K562 (cell line): ENCODE data around the gene MAD1L1. TPM values are rescaled to one million over a fixed set of nuclear protein-coding genes. Genes with fewer than 3 reads are reported as not detected.

Experiments used
- ATAC-seq: fragments of 200-7000 bp; cut with Tn5 transposase; 3 replicates; pipeline ENCODE4 v1.9.1; 2020; ENCODE audit warnings: moderate library complexity
- BruUV-seq: library from RNA; stranded (reverse); fragments of 400-500 nt; replicated peaks from 2 replicates; lab custom pipeline; 2021; lab: Mats Ljungman, UMichigan
- CTCF ChIA-PET: fragments of 300-600 bp; formaldehyde crosslinking; extraction: SDS; loops from one replicate; lab custom pipeline; 2021; ENCODE audit warnings: low intra/inter-chr PET ratio; lab: Yijun Ruan, JAX
- POLR2A ChIA-PET: fragments of 300-600, 350-650 bp; sonication (Branson Sonifier 250); formaldehyde crosslinking; extraction: SDS; loops from one replicate; lab custom pipeline; 2021; ENCODE audit warnings: antibody characterized with exemption, inconsistent platforms; lab: Yijun Ruan, JAX
- DNase-seq, 4 experiments: peaks; one replicate each; pipeline versions ENCODE4 v3.0.0 to v3.0.0-alpha.2; 2011 to 2018; ENCODE audit warnings: low spot score in 3 of 4, mixed read lengths in 3 of 4; ENCODE audit errors: extremely low read depth in 1 of 4
- FAIRE-seq: peaks from 2 replicates; lab custom pipeline; 2011; peaks lifted over from hg19 to GRCh38; lab: Jason Lieb, UNC
- H2AFZ ChIP-seq: 2 replicates; pipeline ENCODE4 v1.6.0; 2011; ENCODE audit warnings: low read depth, low read length, control low read depth, inconsistent platforms
- H3K27ac ChIP-seq: fragments of 200-600 bp; 3 replicates; pipeline ENCODE4 v1.8.0; 2011; ENCODE audit warnings: low read depth, mild to moderate bottlenecking, control low read depth, inconsistent platforms, low read length, moderate library complexity, mixed read lengths; ENCODE audit errors: extremely low read depth
- H3K27me3 ChIP-seq, 2 experiments: fragments of 300-600 bp in 1 of 2; 2 replicates in 1 of 2; 3 replicates in 1 of 2; pipeline versions ENCODE4 v1.6.0 to v1.8.0; 2011; ENCODE audit warnings: inconsistent platforms in 2 of 2, low read length in 2 of 2, mild to moderate bottlenecking in 1 of 2, mixed read lengths in 1 of 2, moderate library complexity in 1 of 2; ENCODE audit not compliant: control insufficient read depth in 2 of 2, insufficient read depth in 2 of 2
- H3K36me3 ChIP-seq: fragments of 300-600 bp; 3 replicates; pipeline ENCODE4 v1.8.0; 2011; ENCODE audit warnings: mild to moderate bottlenecking, low read length, inconsistent platforms; ENCODE audit not compliant: control insufficient read depth, insufficient read depth
- H3K4me1 ChIP-seq, 2 experiments: fragments of 200-600 bp in 1 of 2; replicated peaks in 1 of 2; 2 replicates in 1 of 2; 3 replicates in 1 of 2; pipeline versions ENCODE4 v1.5.1 to v1.8.0; 2011; ENCODE audit warnings: inconsistent platforms in 2 of 2, low read length in 2 of 2, mild to moderate bottlenecking in 1 of 2, mixed read lengths in 1 of 2, moderate library complexity in 1 of 2; ENCODE audit not compliant: control insufficient read depth in 2 of 2, insufficient read depth in 2 of 2
- H3K4me2 ChIP-seq: 2 replicates; pipeline ENCODE4 v1.6.1; 2011; ENCODE audit warnings: low read length, control low read depth, inconsistent platforms, mixed read lengths; ENCODE audit not compliant: insufficient read depth
- H3K4me3 ChIP-seq: fragments of 200-600 bp; sonication (generic), shearing (Covaris generic); 2 replicates; pipeline ENCODE4 v1.5.1; 2016; ENCODE audit warnings: control low read depth, inconsistent platforms
- H3K79me2 ChIP-seq: fragments of 200-600 bp; 3 replicates; pipeline ENCODE4 v1.8.0; 2011; ENCODE audit warnings: low read length, inconsistent platforms; ENCODE audit not compliant: control insufficient read depth, insufficient read depth
- H3K9ac ChIP-seq, 2 experiments: 2 replicates each; pipeline versions ENCODE4 v1.6.0 to v1.6.1; 2011; ENCODE audit warnings: low read depth in 2 of 2, low read length in 2 of 2, control low read depth in 1 of 2, inconsistent platforms in 1 of 2, mild to moderate bottlenecking in 1 of 2, mixed read lengths in 1 of 2; ENCODE audit not compliant: insufficient read depth in 1 of 2
- H3K9me1 ChIP-seq: one replicate; pipeline ENCODE4 v1.6.0; 2011; ENCODE audit warnings: inconsistent platforms, mild to moderate bottlenecking, low read length, moderate library complexity; ENCODE audit not compliant: control insufficient read depth, insufficient read depth
- H3K9me3 ChIP-seq: replicated peaks from 2 replicates; pipeline ENCODE4 v1.5.1; 2011; ENCODE audit warnings: low read depth, low read length, inconsistent platforms; ENCODE audit not compliant: control insufficient read depth, insufficient read depth
- H4K20me1 ChIP-seq: replicated peaks from 2 replicates; pipeline ENCODE4 v1.6.1; 2011; ENCODE audit warnings: low read length, inconsistent platforms, mixed read lengths; ENCODE audit not compliant: control insufficient read depth, insufficient read depth
- CEBPG ChIP-seq, 3 experiments: fragments of 200-800 bp in 1 of 3; sonication (Bioruptor generic) in 1 of 3; sonication (generic) in 1 of 3; formaldehyde crosslinking in 1 of 3; IDR thresholded peaks in 2 of 3; conservative IDR thresholded peaks in 1 of 3; 2 replicates each; pipeline versions ENCODE4 v1.6.1 to v1.8.0; 2016 to 2022; ENCODE audit warnings: missing compliant biosample characterization in 2 of 3, missing genetic modification characterization in 2 of 3, mild to moderate bottlenecking in 1 of 3, missing genetic modification reagents in 1 of 3
- CTCF ChIP-seq, 3 experiments: IDR thresholded peaks in 2 of 3; conservative IDR thresholded peaks in 1 of 3; 2 replicates each; pipeline ENCODE4 v1.5.1; 2011 to 2012; ENCODE audit warnings: low read length in 3 of 3, mild to moderate bottlenecking in 3 of 3, control low read depth in 2 of 3, improper control_type of control experiment in 1 of 3, inconsistent platforms in 1 of 3, low read depth in 1 of 3, mixed read lengths in 1 of 3, moderate library complexity in 1 of 3; ENCODE audit not compliant: insufficient read depth in 2 of 3
- E2F1 ChIP-seq: sonication (generic); formaldehyde crosslinking; IDR thresholded peaks from 2 replicates; pipeline ENCODE4 v1.8.1; 2023; ENCODE audit warnings: mild to moderate bottlenecking, missing genetic modification reagents, moderate library complexity
- MED1 ChIP-seq: sonication (generic); formaldehyde crosslinking; IDR thresholded peaks from 2 replicates; pipeline ENCODE4 v1.8.1; 2023; ENCODE audit warnings: missing genetic modification reagents, borderline replicate concordance
- RBM25 ChIP-seq: fragments of 200-400 bp; formaldehyde crosslinking; IDR thresholded peaks from 2 replicates; pipeline ENCODE4 v1.6.1; 2018; ENCODE audit warnings: low read length, low read depth, moderate library complexity; ENCODE audit not compliant: severe bottlenecking
- USF2 ChIP-seq: sonication (generic); formaldehyde crosslinking; IDR thresholded peaks from 2 replicates; pipeline ENCODE4 v1.5.0; 2020; ENCODE audit warnings: missing genetic modification reagents
- ZNF121 ChIP-seq: sonication (generic); formaldehyde crosslinking; conservative IDR thresholded peaks from 2 replicates; pipeline ENCODE4 v1.8.0; 2022; ENCODE audit warnings: missing genetic modification reagents
- ZNF165 ChIP-seq: fragments of 250-450 bp; sonication (Bioruptor Pico); IDR thresholded peaks from 2 replicates; pipeline ENCODE4 v1.4.0; 2020; ENCODE audit warnings: borderline replicate concordance
- ZNF212 ChIP-seq: fragments of 450-650 bp; formaldehyde crosslinking; IDR thresholded peaks from 2 replicates; pipeline ENCODE4 v1.4.0; 2020; ENCODE audit warnings: mild to moderate bottlenecking
- ZNF445 ChIP-seq: fragments of 250-450 bp; sonication (Bioruptor Pico); IDR thresholded peaks from 2 replicates; pipeline ENCODE4 v1.4.0; 2020; ENCODE audit warnings: low read depth, mild to moderate bottlenecking, moderate library complexity
- ZNF583 ChIP-seq: fragments of 250-450 bp; sonication (Bioruptor Pico); IDR thresholded peaks from 2 replicates; pipeline ENCODE4 v1.4.0; 2020
- ZNF717 ChIP-seq: fragments of 250-450 bp; sonication (Bioruptor Pico); IDR thresholded peaks from 2 replicates; pipeline ENCODE4 v1.5.0; 2021
- ZNF780A ChIP-seq: fragments of 250-450 bp; sonication (Bioruptor Pico); IDR thresholded peaks from 2 replicates; pipeline ENCODE4 v1.5.0; 2021; ENCODE audit warnings: mild to moderate bottlenecking
- WGBS: fragments of 100-300 bp; shearing (Covaris generic); methylation state at CpG from one replicate; pipeline ENCODE4 v1.1.6; 2016; ENCODE audit warnings: low coverage, mixed read lengths; ENCODE audit not compliant: insufficient coverage; ENCODE audit errors: missing lambda C conversion rate; 5-methylcytosine and 5-hydroxymethylcytosine counted together
- in situ Hi-C: fragments of 300-500 bp; cut with MboI; formaldehyde crosslinking; loops from 4 replicates; pipeline ENCODE4 v1.15.0; 2018; ENCODE audit warnings: inconsistent platforms, mixed read lengths
- intact Hi-C: fragments of 100-400 bp; cut with micrococcal nuclease; formaldehyde crosslinking; loops from 2 replicates; pipeline ENCODE4 v1.14.2; 2022
- polyA plus RNA-seq, 8 experiments: library from polyadenylated mRNA; depleted of rRNA in 4 of 8; stranded (reverse) in 5 of 8; unstranded in 3 of 8; fragments of >200 nt; fragmentation: Nextera tagmentation in 2 of 8; fragmentation: Illumina TruSeq in 1 of 8; extraction: Ambion mirVana in 2 of 8; extraction: Trizol in 1 of 8; gene quantifications; 2 replicates each; pipeline versions ENCODE4 v1.2.1 to v1.2.3, GENCODE V29; 2011 to 2014; ENCODE audit warnings: inconsistent platforms in 1 of 8, missing spikeins in 1 of 8
- total RNA-seq, 7 experiments: library from RNA; depleted of rRNA in 6 of 7; stranded (reverse); fragments of >200 nt in 6 of 7; fragmentation: Illumina TruSeq in 2 of 7; extraction: Trizol in 2 of 7; gene quantifications; 2 replicates each; pipeline versions ENCODE4 v1.2.1 to v1.2.3, GENCODE V29; 2011 to 2021; ENCODE audit warnings: low replicate concordance in 1 of 7
- TF ChIP-seq, protein P1 (sequence below), 2 experiments: fragments of 450-650 bp in 1 of 2; IDR thresholded peaks; 2 replicates each; pipeline ENCODE4 v1.6.1; 2011 to 2017; ENCODE audit warnings: low read depth in 2 of 2, antibody characterized with exemption in 1 of 2, borderline replicate concordance in 1 of 2, low read length in 1 of 2, mild to moderate bottlenecking in 1 of 2, mixed read lengths in 1 of 2; ENCODE audit not compliant: control insufficient read depth in 1 of 2

Gene MAD1L1
- total and polyA plus RNA-seq, 9 of the 15 experiments (the other 6 are each of a cell fraction or from before 2014, with no cell fraction given) = 1.7 to 89.7 (median 18.0) TPM

DNA sequence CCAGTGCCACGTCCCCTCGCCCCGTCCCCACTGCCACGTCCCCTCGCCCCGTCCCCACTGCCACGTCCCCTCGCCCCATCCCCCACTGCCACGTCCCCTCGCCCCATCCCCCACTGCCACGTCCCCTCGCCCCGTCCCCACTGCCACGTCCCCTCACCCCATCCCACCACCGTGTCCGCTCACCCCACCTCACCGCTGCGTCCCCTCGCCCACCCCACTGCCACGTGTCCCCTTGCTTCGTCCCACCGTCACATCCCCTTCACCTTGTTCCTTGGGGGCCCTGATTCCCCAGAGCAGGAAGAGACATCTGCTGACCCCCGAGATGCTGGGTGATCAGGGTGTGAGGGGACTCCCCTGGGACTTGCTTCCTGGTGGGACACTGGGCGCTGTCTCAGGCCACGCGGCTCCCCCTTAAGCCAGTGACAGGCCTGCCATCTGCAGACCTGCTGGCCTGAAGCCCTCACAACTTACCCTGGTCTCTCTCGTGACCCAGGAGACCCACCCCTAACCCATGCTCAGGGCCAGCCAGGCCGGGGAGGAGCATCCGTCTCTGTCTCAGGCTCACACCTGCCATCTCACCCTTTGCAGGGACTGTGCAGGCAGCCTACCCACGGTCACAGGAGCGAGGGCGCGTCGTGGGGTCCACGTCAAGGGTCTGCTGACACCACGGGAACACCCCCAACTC, 302.2 kb downstream of the MAD1L1 start:
- no peak overlapping the region for H3K4me3 ChIP-seq
- intact Hi-C loops (no loop called here), in situ Hi-C loops (no loop called here)
- H3K36me3 ChIP-seq = no peaks in the 10 kb centered on the region
- peaks cover 11 to 13% of the 10 kb centered on the region in 2 experiments; a peak in 3 of 5 replicates for H3K4me1 ChIP-seq
- no peak for DNase-seq
- H3K9me1 ChIP-seq = no peaks in the 10 kb centered on the region
- peaks cover 2% of the 10 kb centered on the region; the same call in 1 of the 2 replicates for H3K9me3 ChIP-seq
- no peak overlapping the region for H2AFZ ChIP-seq
- H3K9ac ChIP-seq = no peak overlapping the region
- POLR2A ChIA-PET = no interaction called here
- 98% methylated on average over 13 of the region's 36 CpGs for WGBS
- no peaks in the 10 kb centered on the region for H3K27me3 ChIP-seq
- no peak overlapping the region for H3K4me2 ChIP-seq
- no peak for FAIRE-seq
- ATAC-seq = no peak
- BruUV-seq = no TSS peak
- H3K79me2 ChIP-seq = no peaks in the 10 kb centered on the region
- H4K20me1 ChIP-seq = 0 out of 2 replicates have a peak, but pooled peaks cover 6% of the 10 kb centered on the region
- H3K27ac ChIP-seq = no peak overlapping the region
- CTCF ChIA-PET = no interaction called here
- no peak for TF ChIP-seq ZNF445 (CRISPR knock-in tag)
- TF ChIP-seq ZNF780A = no peak
- no peak for TF ChIP-seq ZNF212 (CRISPR knock-in tag)
- TF ChIP-seq ZNF583 (CRISPR knock-in tag) = no peak
- TF ChIP-seq CEBPG (CRISPR knock-in tag; IDR thresholded peaks at IDR 0.05) = no peak
- no peak for TF ChIP-seq CEBPG (tag; conservative IDR thresholded peaks at IDR 0.05 in 1 of 2, IDR thresholded peaks at IDR 0.05 in 1 of 2)
- no peak for TF ChIP-seq RBM25
- no peak for TF ChIP-seq ZNF165
- no peak for TF ChIP-seq E2F1
- no peak for TF ChIP-seq USF2 (CRISPR knock-in tag)
- no peak for TF ChIP-seq MED1 (CRISPR knock-in tag)
- TF ChIP-seq ZNF121 (CRISPR knock-in tag) = no peak
- no peak for TF ChIP-seq ZNF717 (CRISPR knock-in tag)
- TF ChIP-seq, protein P1, sequence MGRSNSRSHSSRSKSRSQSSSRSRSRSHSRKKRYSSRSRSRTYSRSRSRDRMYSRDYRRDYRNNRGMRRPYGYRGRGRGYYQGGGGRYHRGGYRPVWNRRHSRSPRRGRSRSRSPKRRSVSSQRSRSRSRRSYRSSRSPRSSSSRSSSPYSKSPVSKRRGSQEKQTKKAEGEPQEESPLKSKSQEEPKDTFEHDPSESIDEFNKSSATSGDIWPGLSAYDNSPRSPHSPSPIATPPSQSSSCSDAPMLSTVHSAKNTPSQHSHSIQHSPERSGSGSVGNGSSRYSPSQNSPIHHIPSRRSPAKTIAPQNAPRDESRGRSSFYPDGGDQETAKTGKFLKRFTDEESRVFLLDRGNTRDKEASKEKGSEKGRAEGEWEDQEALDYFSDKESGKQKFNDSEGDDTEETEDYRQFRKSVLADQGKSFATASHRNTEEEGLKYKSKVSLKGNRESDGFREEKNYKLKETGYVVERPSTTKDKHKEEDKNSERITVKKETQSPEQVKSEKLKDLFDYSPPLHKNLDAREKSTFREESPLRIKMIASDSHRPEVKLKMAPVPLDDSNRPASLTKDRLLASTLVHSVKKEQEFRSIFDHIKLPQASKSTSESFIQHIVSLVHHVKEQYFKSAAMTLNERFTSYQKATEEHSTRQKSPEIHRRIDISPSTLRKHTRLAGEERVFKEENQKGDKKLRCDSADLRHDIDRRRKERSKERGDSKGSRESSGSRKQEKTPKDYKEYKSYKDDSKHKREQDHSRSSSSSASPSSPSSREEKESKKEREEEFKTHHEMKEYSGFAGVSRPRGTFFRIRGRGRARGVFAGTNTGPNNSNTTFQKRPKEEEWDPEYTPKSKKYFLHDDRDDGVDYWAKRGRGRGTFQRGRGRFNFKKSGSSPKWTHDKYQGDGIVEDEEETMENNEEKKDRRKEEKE (IDR thresholded peaks at IDR 0.05; ENCODE audit: borderline replicate concordance in 1 of 2, control insufficient read depth in 1 of 2, low read depth in 2 of 2, low read length in 1 of 2) = no peak
- TF ChIP-seq CTCF (IDR thresholded peaks at IDR 0.05 in 2 of 3, conservative IDR thresholded peaks at IDR 0.05 in 1 of 3; ENCODE audit: insufficient read depth in 2 of 3, low read depth in 1 of 3, low read length in 3 of 3) = no peak
